H1 (cell line): ENCODE data around the gene ZNF212. TPM values are rescaled to one million over a fixed set of nuclear protein-coding genes. Genes with fewer than 3 reads are reported as not detected.
"Not testable (repeated sequence)": the region's sequence is repeated elsewhere in the genome, so short reads cannot be mapped to it uniquely, and the experiment has no call there.

Experiments
- CTCF ChIA-PET: fragments of 300-600 bp; sonication (Branson Sonifier 250); formaldehyde crosslinking; loops from one replicate; lab custom pipeline; 2021; ENCODE audit not compliant: partially characterized antibody; lab: Charles Lee
- POLR2A ChIA-PET: fragments of 300-600 bp; sonication (Branson Sonifier 250); formaldehyde crosslinking; loops from one replicate; lab custom pipeline; 2021; ENCODE audit warnings: inconsistent platforms; ENCODE audit not compliant: partially characterized antibody; lab: Charles Lee
- DNase-seq, 2 experiments: peaks; one replicate each; pipeline versions ENCODE4 v3.0.0 to v3.0.0-alpha.2; 2010 to 2022; ENCODE audit warnings: low spot score in 2 of 2, low read depth in 1 of 2, mixed read lengths in 1 of 2
- FAIRE-seq: peaks from 2 replicates; lab custom pipeline; 2011; peaks lifted over from hg19 to GRCh38; lab: Jason Lieb, UNC
- H2AFZ ChIP-seq: 2 replicates; pipeline ENCODE4 v1.8.1; 2012; ENCODE audit warnings: low read length, inconsistent platforms
- H2AK5ac ChIP-seq: 2 replicates; pipeline ENCODE4 v1.6.1; 2013; ENCODE audit warnings: low read depth, low read length
- H2BK120ac ChIP-seq: replicated peaks from 2 replicates; pipeline ENCODE3; 2013; ENCODE audit warnings: low read depth, low read length, inconsistent platforms
- H2BK12ac ChIP-seq: 2 replicates; pipeline ENCODE4 v1.6.1; 2013; ENCODE audit warnings: low read depth, low read length
- H2BK15ac ChIP-seq: 2 replicates; pipeline ENCODE4 v1.6.1; 2013; ENCODE audit warnings: low read length
- H2BK20ac ChIP-seq: 2 replicates; pipeline ENCODE4 v1.6.1; 2013; ENCODE audit warnings: low read length
- H2BK5ac ChIP-seq: 2 replicates; pipeline ENCODE4 v1.6.1; 2013; ENCODE audit warnings: low read depth, low read length
- H3K14ac ChIP-seq: 2 replicates; pipeline ENCODE4 v1.6.1; 2013; ENCODE audit warnings: inconsistent platforms; ENCODE audit not compliant: insufficient read length
- H3K18ac ChIP-seq: 2 replicates; pipeline ENCODE4 v1.6.1; 2013; ENCODE audit warnings: low read length; ENCODE audit errors: extremely low read depth
- H3K23ac ChIP-seq: 2 replicates; pipeline ENCODE4 v1.6.1; 2013; ENCODE audit warnings: inconsistent platforms; ENCODE audit not compliant: insufficient read length
- H3K23me2 ChIP-seq: 2 replicates; pipeline ENCODE4 v1.6.1; 2013; ENCODE audit warnings: low read depth, low read length
- H3K27ac ChIP-seq: 2 replicates; pipeline ENCODE4 v1.6.1; 2011; ENCODE audit warnings: low read depth, low read length, inconsistent platforms
- H3K27me3 ChIP-seq, 4 experiments: replicated peaks in 1 of 4; 1 replicate in 1 of 4; 2 replicates in 3 of 4; pipeline versions ENCODE4 v1.6.1 to v1.8.1; 2011 to 2013; ENCODE audit warnings: low read length in 3 of 4, mild to moderate bottlenecking in 3 of 4, inconsistent platforms in 2 of 4, mixed read lengths in 2 of 4, moderate library complexity in 1 of 4; ENCODE audit not compliant: control insufficient read depth in 3 of 4, insufficient read depth in 3 of 4; ENCODE audit errors: extremely low read depth in 1 of 4
- H3K36me3 ChIP-seq, 4 experiments: 2 replicates each; pipeline versions ENCODE4 v1.6.1 to v1.8.1; 2011 to 2013; ENCODE audit warnings: mild to moderate bottlenecking in 4 of 4, low read length in 3 of 4, moderate library complexity in 2 of 4, control low read depth in 1 of 4, inconsistent platforms in 1 of 4; ENCODE audit not compliant: insufficient read depth in 4 of 4, control insufficient read depth in 2 of 4
- H3K4ac ChIP-seq: replicated peaks from 2 replicates; pipeline ENCODE3; 2013; ENCODE audit warnings: low read length, low read depth, mixed read lengths, inconsistent platforms; ENCODE audit not compliant: insufficient read length
- H3K4me1 ChIP-seq, 4 experiments: replicated peaks in 1 of 4; 1 replicate in 1 of 4; 2 replicates in 3 of 4; pipeline versions ENCODE4 v1.6.1 to v1.8.1; 2011 to 2013; ENCODE audit warnings: low read length in 3 of 4, inconsistent platforms in 2 of 4, mixed read lengths in 1 of 4; ENCODE audit not compliant: insufficient read depth in 4 of 4, control insufficient read depth in 3 of 4
- H3K4me2 ChIP-seq, 2 experiments: 2 replicates each; pipeline versions ENCODE4 v1.6.1 to v1.8.1; 2011 to 2013; ENCODE audit warnings: low read depth in 2 of 2, low read length in 2 of 2, control low read depth in 1 of 2, inconsistent platforms in 1 of 2, mild to moderate bottlenecking in 1 of 2; ENCODE audit not compliant: insufficient read depth in 1 of 2
- H3K4me3 ChIP-seq, 4 experiments: fragments of 200-600, 300-600 bp in 1 of 4; sonication (generic), shearing (Covaris generic), sonication (Bioruptor Twin) in 1 of 4; 2 replicates each; pipeline versions ENCODE4 v1.5.1 to v1.8.1; 2011 to 2016; ENCODE audit warnings: low read length in 4 of 4, low read depth in 3 of 4, control low read depth in 2 of 4, inconsistent platforms in 2 of 4, mild to moderate bottlenecking in 2 of 4, mixed read lengths in 1 of 4, moderate library complexity in 1 of 4; ENCODE audit not compliant: insufficient read depth in 2 of 4; ENCODE audit errors: extremely low read depth in 1 of 4
- H3K56ac ChIP-seq: replicated peaks from 2 replicates; pipeline ENCODE3; 2013; ENCODE audit warnings: low read depth, mild to moderate bottlenecking, mixed read lengths, low read length, inconsistent platforms; ENCODE audit not compliant: insufficient read length
- H3K79me1 ChIP-seq: 2 replicates; pipeline ENCODE4 v1.6.1; 2013; ENCODE audit warnings: low read depth, low read length, control low read depth
- H3K79me2 ChIP-seq, 2 experiments: 2 replicates each; pipeline versions ENCODE4 v1.6.1 to v1.8.1; 2012 to 2013; ENCODE audit warnings: low read length in 2 of 2, mild to moderate bottlenecking in 2 of 2, inconsistent platforms in 1 of 2; ENCODE audit not compliant: insufficient read depth in 2 of 2, control insufficient read depth in 1 of 2
- H3K9ac ChIP-seq, 4 experiments: replicated peaks in 1 of 4; 1 replicate in 1 of 4; 2 replicates in 3 of 4; pipeline versions ENCODE4 v1.6.1 to v1.8.1; 2011 to 2013; ENCODE audit warnings: low read depth in 3 of 4, low read length in 3 of 4, control low read depth in 2 of 4, mild to moderate bottlenecking in 2 of 4, moderate library complexity in 2 of 4, inconsistent platforms in 1 of 4; ENCODE audit errors: extremely low read depth in 1 of 4
- H3K9me3 ChIP-seq, 2 experiments: 2 replicates each; pipeline versions ENCODE4 v1.6.1 to v1.8.1; 2012 to 2013; ENCODE audit warnings: mild to moderate bottlenecking in 2 of 2, moderate library complexity in 2 of 2, control low read depth in 1 of 2, inconsistent platforms in 1 of 2, low read depth in 1 of 2, low read length in 1 of 2, mixed read lengths in 1 of 2; ENCODE audit not compliant: insufficient read depth in 2 of 2
- H4K20me1 ChIP-seq, 2 experiments: replicated peaks in 1 of 2; 2 replicates each; pipeline versions ENCODE3 to v1.8.1; 2011 to 2013; ENCODE audit warnings: inconsistent platforms in 2 of 2, low read length in 2 of 2, mild to moderate bottlenecking in 1 of 2; ENCODE audit not compliant: insufficient read depth in 2 of 2, control insufficient read depth in 1 of 2
- H4K5ac ChIP-seq: 2 replicates; pipeline ENCODE4 v1.6.1; 2013; ENCODE audit warnings: low read length, low read depth, mixed read lengths, inconsistent platforms; ENCODE audit not compliant: insufficient read length
- H4K8ac ChIP-seq: 2 replicates; pipeline ENCODE4 v1.8.0; 2013; ENCODE audit warnings: mild to moderate bottlenecking, moderate library complexity, low read length, inconsistent platforms; ENCODE audit not compliant: insufficient read depth; ENCODE audit errors: extremely low read depth
- H4K91ac ChIP-seq: replicated peaks from 2 replicates; pipeline ENCODE3; 2013; ENCODE audit warnings: low read length, mixed read lengths, inconsistent platforms; ENCODE audit not compliant: insufficient read length
- WGBS, 2 experiments: shearing (Covaris generic) in 1 of 2; methylation state at CpG; one replicate each; pipeline versions ENCODE4 v1.1.6 to v1.1.7; 2013 to 2015; ENCODE audit warnings: low lambda C conversion rate in 2 of 2, mixed read lengths in 2 of 2, inconsistent platforms in 1 of 2, low coverage in 1 of 2, missing lambda C conversion rate in 1 of 2; ENCODE audit not compliant: insufficient replicate concordance in 2 of 2, insufficient coverage in 1 of 2, insufficient read length in 1 of 2; ENCODE audit errors: extremely low coverage in 1 of 2, missing lambda C conversion rate in 1 of 2; 5-methylcytosine and 5-hydroxymethylcytosine counted together
- polyA plus RNA-seq, 7 experiments: library from polyadenylated mRNA; depleted of rRNA in 3 of 7; stranded (reverse) in 5 of 7; unstranded in 2 of 7; fragments of >200 nt in 5 of 7; fragments of 200-250 nt in 2 of 7; gene quantifications; 1 replicate in 5 of 7; 2 replicates in 1 of 7; 4 replicates in 1 of 7; pipeline versions ENCODE4 v1.2.1 to v1.2.3, GENCODE V29; 2011 to 2013; ENCODE audit warnings: missing spikeins in 2 of 7, mixed read lengths in 2 of 7
- total RNA-seq: library from RNA; stranded (reverse); fragmentation: NEBNext Ultra II Directional; extraction: Animal tissue kit (Norgen Biotek cat#: 25700); gene quantifications from 2 replicates; pipeline ENCODE4 v1.2.1, GENCODE V29; 2021

ZNF212 gene
- total and polyA plus RNA-seq, 2 of the 8 experiments (the other 6 are each of a cell fraction or from before 2014, with no cell fraction given) = 6.7 to 19.3 TPM

GRCh38 chr7:149250151-149250550, 10.7 kb downstream of the ZNF212 start:
- not testable (repeated sequence) for FAIRE-seq, H2BK12ac ChIP-seq, H3K4me2 ChIP-seq, H4K5ac ChIP-seq, H3K23me2 ChIP-seq, H4K8ac ChIP-seq, H2BK15ac ChIP-seq, H3K4me3 ChIP-seq, H3K9me3 ChIP-seq, H2AFZ ChIP-seq, H4K20me1 ChIP-seq, H3K23ac ChIP-seq, H3K14ac ChIP-seq, H3K4me1 ChIP-seq, H2BK20ac ChIP-seq, H2AK5ac ChIP-seq, DNase-seq, H3K9ac ChIP-seq, H3K27ac ChIP-seq, H2BK5ac ChIP-seq, H2BK120ac ChIP-seq, H3K27me3 ChIP-seq, H3K18ac ChIP-seq, H3K4ac ChIP-seq, H4K91ac ChIP-seq, H3K56ac ChIP-seq, H3K79me1 ChIP-seq
- POLR2A ChIA-PET = interaction anchor here (2.8 kb wide), 1 partner anchor 11 kb away, joined by 8 read pairs; the partner anchor contains the start of gene ZNF783
- Histone ChIP-seq H3K79me2 (peaks cover 0 to 38% of the 10 kb centered on the region in 2 experiments; a peak in 2 of 4 replicates), H3K36me3 (peaks cover 13 to 47% (median 35%) of the 10 kb centered on the region in 4 experiments)
- CTCF ChIA-PET = interaction anchor here (0.6 to 1.4 kb wide), 4 partner anchors 11 to 187 kb away, joined by 3 to 8 read pairs (median 4); partner anchors contain the start of gene ZNF783
- WGBS, 2 experiments = 97% methylated on average over 18 of the region's 18 CpGs; no CpG with 5 or more reads in 1 of the 2 experiments

- not testable (repeated sequence) for H3K23me2 ChIP-seq, H3K56ac ChIP-seq, H3K79me1 ChIP-seq, H2AFZ ChIP-seq, H3K4ac ChIP-seq, H3K4me1 ChIP-seq, H3K14ac ChIP-seq, H2BK12ac ChIP-seq, H3K9ac ChIP-seq, H3K23ac ChIP-seq, DNase-seq, H2AK5ac ChIP-seq, H3K4me2 ChIP-seq, H2BK120ac ChIP-seq, H3K18ac ChIP-seq, H2BK15ac ChIP-seq, H3K4me3 ChIP-seq, H4K5ac ChIP-seq, H4K20me1 ChIP-seq, H3K27ac ChIP-seq, H4K91ac ChIP-seq, H3K27me3 ChIP-seq, H4K8ac ChIP-seq, FAIRE-seq, H3K9me3 ChIP-seq, H2BK5ac ChIP-seq, H2BK20ac ChIP-seq
- Histone ChIP-seq H3K79me2 (peaks cover 0 to 25% of the 10 kb centered on the region in 2 experiments; a peak in 2 of 4 replicates), H3K36me3 (peaks cover 13 to 56% (median 39%) of the 10 kb centered on the region in 4 experiments)
- WGBS, 2 experiments = 90% methylated on average over 10 of the region's 10 CpGs; no CpG with 5 or more reads in 1 of the 2 experiments
- ChIA-PET CTCF (interaction anchor here (1.3 to 2.9 kb wide), 3 partner anchors 10 to 155 kb away, joined by 4 to 13 read pairs (median 10); partner anchors contain the start of genes ZNF282 and ZNF783), POLR2A (interaction anchor here (2.8 to 3.2 kb wide), 2 partner anchors 10 kb away, joined by 8 read pairs; partner anchors contain the start of gene ZNF783)
Observed at GRCh38 chr7:149251518-149251917, 12.1 kb downstream of the ZNF212 start.
